Left ventricle myocardium superior (tissue), 1 donor: ENCODE data around the gene EEF1B2. TPM values are rescaled to one million over a fixed set of nuclear protein-coding genes. Genes with fewer than 3 reads are reported as not detected.
"Not testable (repeated sequence)": the region's sequence is repeated elsewhere in the genome, so short reads cannot be mapped to it uniquely, and the experiment has no call there.

Experiments used
- ATAC-seq: fragments of 200-7000 bp; cut with Tn5 transposase; one replicate; pipeline ENCODE4 v1.9.1; 2020; ENCODE audit warnings: mild to moderate bottlenecking, moderate library complexity
- DNase-seq: peaks from one replicate; pipeline ENCODE4 v3.0.0-alpha.2; 2020
- intact Hi-C: fragments of 100-400 bp; cut with micrococcal nuclease; formaldehyde crosslinking; loops from one replicate; pipeline ENCODE4 v1.11.0; 2022
- long read RNA-seq: library from polyadenylated mRNA; unstranded; transcript quantifications from one replicate; pipeline ENCODE4 v2.0.0, GENCODE V29; 2021
- total RNA-seq: library from RNA; stranded (reverse); fragmentation: NEBNext Ultra II Directional; extraction: Animal tissue kit (Norgen Biotek cat#: 25700); gene quantifications from one replicate; pipeline ENCODE4 v1.2.1, GENCODE V29; 2021
- donor health status: DM: no; HTN: yes; CAD: no; lungs with severe emphysema.

Gene EEF1B2
- total RNA-seq = 258 TPM
- long read RNA-seq, transcript EEF1B2-203 (6 exons, 1,098 nt) = major isoform, 133 of 174 reads
- long read RNA-seq, transcript EEF1B2-201 (7 exons, 844 nt) = minor isoform, 25 of 174 reads
- long read RNA-seq, transcript EEF1B2-202 (7 exons, 880 nt) = minor isoform, 7 of 174 reads
- long read RNA-seq, partial matches to known transcripts = 7 of 174 reads
- long read RNA-seq, other reads (novel, unspliced or antisense) = 1 of 174 reads

GRCh38 chr2:206159346-206160124 is at the start of gene EEF1B2, which contains the start of gene NDUFS1:
TSS of gene EEF1B2 (plus strand) at chr2:206159895. CDS start at chr2:206159980, 85 bp downstream.
TSS of gene NDUFS1 (minus strand) at chr2:206159444. CDS start at chr2:206153678, 5,766 bp downstream.
- intact Hi-C loops = no loop called here
- DNase-seq (peak; percentile 98), ATAC-seq (peak; percentile 96)

DNA sequence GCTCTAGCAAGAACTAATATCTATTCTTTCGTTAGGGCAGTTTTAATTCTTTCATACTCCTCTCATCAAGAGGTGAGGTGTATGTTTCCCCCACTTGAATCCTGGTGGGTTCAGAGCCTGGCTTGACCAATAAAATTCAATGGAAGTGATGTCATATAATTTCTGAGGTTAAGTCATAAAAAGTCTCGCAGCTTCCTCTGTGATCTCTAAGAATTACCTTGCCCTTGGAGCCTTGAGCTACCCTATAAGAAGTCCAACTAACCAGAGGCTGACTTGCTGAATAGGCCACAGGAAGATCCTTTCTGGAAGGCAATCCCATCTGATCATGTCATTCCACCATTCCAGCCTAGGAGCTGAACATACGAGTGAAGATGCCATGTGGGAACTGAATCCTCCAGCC is 47.6 kb upstream of the EEF1B2 start:
- ATAC-seq (no peak), DNase-seq (no peak)
- intact Hi-C loops = no loop called here

GRCh38 chr2:206112846-206113547 is 46.7 kb upstream of the EEF1B2 start:
- intact Hi-C loops = no loop called here
- ATAC-seq (no peak), DNase-seq (no peak)

- DNase-seq = no peak
- intact Hi-C loops = no loop called here
- no peak for ATAC-seq
These were observed 44.6 kb upstream of the EEF1B2 start for GRCh38 chr2:206115026-206115578.

DNA sequence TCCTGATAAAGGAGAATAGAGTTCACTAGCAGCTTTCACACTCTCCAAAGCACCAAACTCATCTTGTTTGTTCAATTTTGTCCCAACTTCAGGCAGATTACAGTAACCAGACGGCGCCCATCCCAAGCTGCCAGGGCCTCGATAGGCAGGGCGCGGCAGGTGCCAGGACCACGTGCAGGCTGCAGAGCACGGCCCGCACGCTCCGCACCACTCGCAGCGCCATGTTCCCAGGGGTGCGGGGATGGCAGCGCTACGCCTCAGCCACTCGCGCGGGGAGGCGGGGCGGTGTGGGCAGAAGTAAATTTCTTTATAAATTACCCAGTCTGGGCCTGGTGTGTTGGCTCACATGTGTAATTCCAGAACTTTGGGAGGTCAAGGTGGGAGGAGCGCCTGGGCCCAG is 43.4 kb upstream of the EEF1B2 start:
- intact Hi-C loops = no loop called here
- no peak for ATAC-seq
- DNase-seq = no peak

GRCh38 chr2:206122569-206122968 is 37.1 kb upstream of the EEF1B2 start:
- ATAC-seq, intact Hi-C loops, DNase-seq: not testable (repeated sequence)

DNA sequence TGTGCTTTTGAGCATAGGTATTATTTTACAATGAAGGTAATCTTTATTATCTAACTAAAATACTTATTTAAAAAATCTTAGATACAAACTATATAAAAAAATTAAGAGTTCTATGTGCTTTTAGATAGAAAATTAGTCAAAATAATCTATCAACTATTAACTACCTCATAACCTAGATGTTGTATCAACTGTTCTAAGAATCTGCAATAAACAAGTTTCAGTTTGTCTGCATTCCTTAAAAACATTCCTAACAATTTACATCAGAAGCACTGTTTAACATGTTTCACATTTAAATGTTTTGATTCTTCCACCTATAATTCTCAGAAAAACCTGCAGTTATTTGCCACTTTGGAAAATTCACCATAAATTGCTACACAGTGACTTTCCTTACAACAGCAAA is 33.8 kb upstream of the EEF1B2 start:
- ATAC-seq (no peak), DNase-seq (no peak)
- intact Hi-C loops = no loop called here

DNA sequence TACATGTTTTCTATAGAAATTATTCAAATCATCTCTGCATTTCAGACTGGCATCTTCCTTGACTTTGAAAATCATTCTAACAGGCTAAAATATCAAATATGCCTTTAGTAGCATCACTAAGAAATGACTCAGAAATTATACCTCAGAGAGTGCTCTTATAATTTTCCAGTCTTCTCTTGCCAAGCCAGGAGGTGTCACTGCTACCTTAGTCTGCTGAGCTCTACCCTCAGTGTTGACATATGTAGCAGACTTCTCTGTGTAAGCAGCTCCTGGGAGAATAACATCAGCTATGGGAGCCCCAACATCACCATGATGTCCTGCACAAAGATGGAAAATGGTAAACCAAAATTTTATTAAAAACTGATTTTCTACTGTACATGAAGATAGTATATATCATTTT is 32.0 kb upstream of the EEF1B2 start:
- no peak for ATAC-seq
- intact Hi-C loops = no loop called here
- no peak for DNase-seq

- intact Hi-C loops = no loop called here
- ATAC-seq (no peak), DNase-seq (no peak)
These were observed 16.2 kb upstream of the EEF1B2 start for GRCh38 chr2:206143451-206143850.

GRCh38 chr2:206144383-206144782 is 15.3 kb upstream of the EEF1B2 start:
- no peak for DNase-seq
- intact Hi-C loops = no loop called here
- ATAC-seq = no peak

DNA sequence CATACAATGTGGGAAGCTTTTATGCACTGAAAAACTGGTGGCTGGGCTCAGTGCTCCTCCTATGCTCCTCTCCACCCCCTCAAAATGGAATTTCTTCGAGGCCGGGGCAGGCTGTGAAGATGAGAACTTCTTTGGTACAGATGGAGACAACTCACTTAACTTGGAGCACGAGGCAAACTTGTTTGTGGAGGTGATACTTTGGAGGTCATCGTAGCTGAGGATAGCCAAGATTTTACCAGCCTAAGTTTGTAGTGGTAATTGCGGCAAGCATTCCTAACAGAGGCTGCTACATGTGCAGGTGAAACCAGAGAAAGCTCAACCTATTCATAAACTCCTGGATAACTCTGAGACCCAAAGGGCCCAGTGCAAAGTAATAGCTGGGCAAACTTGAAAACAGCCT is 14.0 kb upstream of the EEF1B2 start:
- peak; percentile 55 for ATAC-seq
- intact Hi-C loops = no loop called here
- DNase-seq = no peak

DNA sequence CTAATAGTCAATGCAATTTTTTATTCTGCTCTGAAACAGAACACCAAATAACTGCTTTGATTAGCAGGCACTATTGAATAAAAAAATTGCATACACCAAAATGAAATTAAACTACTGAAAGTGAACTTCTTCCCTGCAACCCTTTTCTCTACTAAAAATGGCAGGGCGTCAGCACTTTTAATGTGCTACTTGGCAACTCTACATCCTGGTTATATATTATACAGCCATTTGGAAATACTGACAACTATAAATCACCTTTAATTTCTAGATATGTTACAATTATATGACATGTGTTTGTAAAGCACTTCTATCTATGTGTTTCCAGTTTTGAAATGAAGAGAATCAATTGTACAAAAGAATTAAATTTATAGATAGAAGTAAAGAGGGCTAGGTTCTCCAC is 10.4 kb upstream of the EEF1B2 start:
- DNase-seq (no peak), ATAC-seq (no peak)
- intact Hi-C loops = no loop called here

DNA sequence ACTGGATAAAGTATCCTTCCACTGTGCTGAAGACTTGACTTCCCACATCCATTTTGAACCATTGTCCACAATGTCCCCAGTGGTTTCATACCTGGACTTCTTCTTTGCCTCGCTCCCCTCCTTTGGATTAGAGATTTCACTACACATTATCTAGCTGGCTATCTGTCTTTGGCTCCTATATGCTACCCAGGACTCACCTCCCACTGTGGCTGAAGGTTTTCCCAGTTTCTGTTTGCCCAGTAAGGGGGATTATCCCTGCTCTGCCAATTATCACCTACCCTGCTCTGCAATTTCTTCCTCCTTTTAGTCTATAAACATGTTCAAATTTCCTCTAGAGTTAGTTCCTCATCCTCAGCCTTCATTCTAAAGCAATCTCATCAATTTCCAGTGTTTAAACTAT is 9.5 kb upstream of the EEF1B2 start:
- intact Hi-C loops = no loop called here
- DNase-seq = no peak
- ATAC-seq = no peak

- ATAC-seq (no peak), DNase-seq (no peak)
- intact Hi-C loops = no loop called here
These were observed 9.1 kb upstream of the EEF1B2 start for GRCh38 chr2:206150631-206151030.

DNA sequence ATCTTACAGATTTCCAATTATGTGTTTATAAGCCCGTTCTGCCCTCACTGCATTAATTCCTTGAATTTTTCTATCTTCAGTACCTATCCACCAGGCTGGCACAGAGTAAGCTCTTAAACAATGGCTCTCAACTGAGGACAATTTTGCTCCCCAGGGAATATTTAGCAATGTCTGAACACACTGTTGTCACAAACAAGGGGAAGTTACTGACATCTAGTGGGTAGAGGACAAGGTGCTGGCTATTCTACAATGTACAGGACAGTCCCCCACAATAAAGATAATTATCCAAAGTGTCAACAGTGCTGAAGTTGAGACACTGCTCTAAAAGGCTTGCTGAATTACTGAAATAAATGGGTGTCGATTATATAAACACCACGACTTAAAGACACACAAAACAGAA is 5.5 kb upstream of the EEF1B2 start:
- peak; percentile 55 for ATAC-seq
- intact Hi-C loops = no loop called here
- DNase-seq = no peak

GRCh38 chr2:206157014-206157413 is 2.7 kb upstream of the EEF1B2 start:
- intact Hi-C loops, ATAC-seq, DNase-seq: not testable (repeated sequence)

DNA sequence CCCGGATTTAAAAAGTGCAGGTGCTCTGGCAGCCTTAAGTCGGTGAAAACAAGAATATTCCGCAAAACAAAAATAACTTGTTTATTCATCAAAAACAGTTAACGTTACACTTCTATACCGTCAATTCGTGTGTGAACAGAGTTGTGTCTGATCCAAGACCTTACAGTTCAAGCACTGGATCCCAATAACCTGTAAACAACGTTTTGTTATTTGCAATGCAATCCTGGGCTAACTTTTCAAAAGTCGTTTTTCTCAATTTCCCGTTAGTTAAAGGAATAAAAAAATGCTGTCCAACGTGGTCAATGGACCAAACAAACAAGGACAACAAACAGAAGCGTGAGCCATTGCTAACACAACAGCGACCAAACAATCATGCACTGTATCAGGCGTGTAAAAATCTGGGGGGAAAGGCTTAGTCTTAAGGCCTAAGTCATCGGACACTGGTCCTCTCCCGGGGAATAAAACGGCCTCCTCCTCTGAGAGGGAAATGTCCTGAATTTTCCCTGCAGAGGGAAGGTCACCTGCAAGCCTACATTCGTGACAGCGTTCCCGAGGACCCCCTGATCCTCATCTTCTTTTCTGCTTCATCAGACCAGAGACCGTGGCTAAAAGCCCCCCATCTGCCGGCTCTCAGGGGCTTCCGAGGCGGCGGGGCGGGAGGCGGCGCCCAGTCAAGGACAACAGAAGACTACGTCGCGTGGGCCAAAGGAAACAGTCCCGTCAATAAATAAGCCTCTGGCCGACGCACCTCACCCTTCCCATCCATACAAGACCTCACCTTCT is 941 bp upstream of the EEF1B2 start:
- ATAC-seq (peak; percentile 29), DNase-seq (no peak)
- intact Hi-C loops = no loop called here

GRCh38 chr2:206160125-206160806 is 571 bp downstream of the EEF1B2 start:
- intact Hi-C loops = no loop called here
- no peak for DNase-seq
- peak; percentile 58 for ATAC-seq

DNA sequence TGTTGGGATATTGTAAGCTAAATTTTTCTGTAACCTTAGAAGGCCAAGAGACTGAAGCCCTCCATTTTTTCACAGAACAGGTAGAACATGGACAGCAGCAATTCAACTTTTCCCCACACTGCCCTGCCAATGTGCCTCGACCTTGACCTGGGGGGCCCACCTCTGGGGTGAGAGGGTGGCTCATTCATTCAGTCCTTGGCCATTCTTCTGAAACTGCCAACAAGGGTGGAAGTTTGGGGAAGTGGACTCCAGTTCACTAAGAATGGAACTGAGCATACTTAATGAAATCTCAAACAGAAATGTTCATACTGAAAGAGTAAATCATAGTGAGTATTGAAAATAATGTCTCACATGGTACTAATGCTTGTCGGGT is 1.1 kb downstream of the EEF1B2 start:
- ATAC-seq (no peak), DNase-seq (no peak)
- intact Hi-C loops = no loop called here
